Vagina (tissue), 2 donors: ENCODE data around the gene CFD.

Source experiments
- CTCF ChIP-seq, 3 experiments: fragments of 450-650 bp in 2 of 3; fragments of 200-600 bp in 1 of 3; sonication (generic) in 1 of 3; IDR thresholded peaks; one replicate each; pipeline ENCODE4 v1.5.1; 2017 to 2019; ENCODE audit warnings: antibody characterized with exemption in 3 of 3, mild to moderate bottlenecking in 2 of 3, moderate library complexity in 2 of 3
- POLR2A ChIP-seq, 2 donors: fragments of 450-650 bp; IDR thresholded peaks; one replicate each; pipeline ENCODE4 v1.6.1; 2017; ENCODE audit warnings: antibody characterized with exemption in 2 of 2, mild to moderate bottlenecking in 2 of 2, moderate library complexity in 2 of 2

- no peak for TF ChIP-seq POLR2A (IDR thresholded peaks at IDR 0.05)
- no peak for TF ChIP-seq CTCF (IDR thresholded peaks at IDR 0.05)
Observed at GRCh38 chr19:840519-841206, 18.8 kb upstream of the CFD start, which contains the start of gene PRTN3.
